Measurements from ENCODE around the gene CEP70. TPM values are rescaled to one million over a fixed set of nuclear protein-coding genes. Genes with fewer than 3 reads are reported as not detected.
"Not testable (repeated sequence)": the region's sequence is repeated elsewhere in the genome, so short reads cannot be mapped to it uniquely, and the experiment has no call there.

Gene CEP70
- polyA plus RNA-seq, 6 donors from 2014 or later, result 2.3 to 4.9 (median 2.8) TPM

- Mint-ChIP-seq H3K36me3 (no peaks in the 10 kb centered on the region), H3K27ac (peak overlapping the region in 1 of 6 donors; percentile 56), H3K4me3 (no peak overlapping the region), H3K9me3 (no peaks in the 10 kb centered on the region), H3K4me1 (peaks cover 0 to 2% (median 0%) of the 10 kb centered on the region in 3 donors), H3K27me3 (peaks cover 7 to 25% (median 21%) of the 10 kb centered on the region in 3 donors)
- ATAC-seq (ENCODE audit: low read depth in 2 of 2) (no peak), DNase-seq (no peak)
Measured at GRCh38 chr3:138457863-138458735, 136.0 kb downstream of the CEP70 start.

- Mint-ChIP-seq H3K27me3 (peaks cover 7 to 25% (median 23%) of the 10 kb centered on the region in 3 donors), H3K4me1 (peaks cover 0 to 2% (median 0%) of the 10 kb centered on the region in 3 donors), H3K4me3 (no peak overlapping the region), H3K9me3 (no peaks in the 10 kb centered on the region), H3K27ac (no peak overlapping the region), H3K36me3 (no peaks in the 10 kb centered on the region)
- DNase-seq (no peak), ATAC-seq (ENCODE audit: low read depth in 2 of 2) (no peak)
Measured at GRCh38 chr3:138456961-138457862, 136.8 kb downstream of the CEP70 start.

DNA sequence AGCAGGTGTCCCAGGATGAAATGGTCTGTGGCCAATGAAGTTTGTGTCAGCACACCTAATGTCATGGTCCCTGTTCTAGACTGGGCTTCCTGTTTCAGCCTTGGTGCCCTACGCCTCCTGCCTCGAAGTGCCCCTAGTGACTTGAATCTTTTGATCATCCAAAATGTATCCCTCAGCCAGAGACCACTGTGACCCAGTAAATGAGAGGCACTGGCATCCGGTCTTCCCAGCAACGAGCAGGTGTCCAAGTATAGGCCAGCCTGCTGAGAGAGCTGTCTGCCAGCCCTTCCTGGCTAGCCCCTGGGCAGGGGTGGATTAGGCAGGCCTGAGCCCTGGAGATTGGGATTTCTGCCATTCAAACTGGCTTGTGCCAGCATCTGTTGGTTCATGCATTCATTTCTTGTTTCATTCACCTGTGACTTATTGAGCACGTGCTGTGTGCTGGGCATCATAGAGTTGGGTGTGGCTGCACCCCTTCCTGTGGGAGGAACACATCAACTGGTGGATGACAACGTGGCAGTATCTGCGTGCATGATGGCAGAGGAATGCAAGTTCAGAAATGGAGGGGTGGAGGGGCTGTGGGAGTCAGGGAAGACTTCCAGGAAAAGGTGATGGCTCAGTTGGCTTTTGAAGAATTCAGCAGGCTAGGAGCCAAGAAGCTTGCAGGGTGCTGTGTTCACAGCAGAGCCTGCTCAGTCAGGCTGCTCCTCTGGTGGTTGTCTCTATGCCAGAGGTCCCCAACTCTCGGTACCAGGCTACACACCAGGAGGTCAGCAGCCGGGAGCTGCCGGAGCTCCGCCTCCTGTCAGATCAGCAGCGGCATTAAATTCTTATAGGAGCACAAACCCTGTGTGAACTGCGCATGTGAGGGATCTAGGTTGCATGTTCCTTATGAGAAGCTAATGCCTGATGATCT is 138.0 kb downstream of the CEP70 start:
- peaks cover 0 to 2% (median 0%) of the 10 kb centered on the region in 3 donors for H3K4me1 Mint-ChIP-seq
- DNase-seq (no peak), ATAC-seq (ENCODE audit: low read depth in 2 of 2) (no peak)
- H3K27me3 Mint-ChIP-seq, result peaks cover 3 to 25% (median 23%) of the 10 kb centered on the region in 3 donors
- H3K27ac Mint-ChIP-seq, result no peak overlapping the region
- no peak overlapping the region for H3K4me3 Mint-ChIP-seq
- H3K9me3 Mint-ChIP-seq, result no peaks in the 10 kb centered on the region
- no peaks in the 10 kb centered on the region for H3K36me3 Mint-ChIP-seq

- H3K27ac Mint-ChIP-seq; H3K9me3 Mint-ChIP-seq; H3K4me1 Mint-ChIP-seq; H3K4me3 Mint-ChIP-seq; DNase-seq; ATAC-seq (ENCODE audit: low read depth in 2 of 2); H3K36me3 Mint-ChIP-seq: not testable (repeated sequence)
- H3K27me3 Mint-ChIP-seq, result peaks cover 6 to 33% (median 29%) of the 10 kb centered on the region in 3 donors
Measured at GRCh38 chr3:138453940-138454339, 140.1 kb downstream of the CEP70 start.

- no peak overlapping the region for H3K4me3 Mint-ChIP-seq
- peaks cover 11 to 30% (median 24%) of the 10 kb centered on the region in 3 donors for H3K27me3 Mint-ChIP-seq
- no peak overlapping the region for H3K27ac Mint-ChIP-seq
- no peaks in the 10 kb centered on the region for H3K36me3 Mint-ChIP-seq
- no peaks in the 10 kb centered on the region for H3K9me3 Mint-ChIP-seq
- DNase-seq, result no peak
- ATAC-seq (ENCODE audit: low read depth in 2 of 2), result no peak
- peaks cover 0 to 2% (median 0%) of the 10 kb centered on the region in 3 donors for H3K4me1 Mint-ChIP-seq
Measured at GRCh38 chr3:138452436-138452835, 141.6 kb downstream of the CEP70 start.

DNA sequence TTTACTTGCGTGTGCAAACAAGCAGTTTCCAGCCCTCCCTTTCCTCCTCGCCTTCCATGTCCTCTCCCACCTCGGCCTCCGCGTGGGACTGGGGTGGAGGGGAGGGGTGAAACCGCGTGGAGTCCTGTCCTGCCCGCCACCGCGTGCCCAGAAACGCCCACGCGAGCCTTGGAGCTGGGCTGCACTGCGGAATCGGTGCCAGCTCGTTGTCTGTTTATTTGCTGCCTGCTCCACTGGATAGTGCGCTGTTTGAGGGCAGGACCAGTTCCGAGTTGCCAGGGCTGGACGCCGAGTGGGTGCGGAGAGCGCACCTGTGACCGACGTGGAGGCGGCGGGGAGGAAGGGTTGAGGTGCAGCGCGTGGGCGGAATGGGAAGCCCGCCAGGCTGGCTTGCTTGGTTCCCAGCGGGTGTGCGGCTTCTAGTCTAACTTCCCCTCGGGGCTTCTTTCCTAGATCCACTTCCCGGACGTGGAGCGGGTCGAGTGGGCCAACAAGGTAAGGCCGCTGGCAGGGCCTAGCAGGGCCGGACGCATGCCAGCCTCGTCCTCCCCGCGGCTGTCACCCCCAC is 142.4 kb downstream of the CEP70 start:
- ATAC-seq (ENCODE audit: low read depth in 2 of 2) (no peak), DNase-seq (no peak)
- Mint-ChIP-seq H3K27ac (no peak overlapping the region), H3K36me3 (no peaks in the 10 kb centered on the region), H3K4me1 (no peaks in the 10 kb centered on the region), H3K9me3 (no peaks in the 10 kb centered on the region), H3K4me3 (no peak overlapping the region), H3K27me3 (peaks cover 11 to 26% (median 24%) of the 10 kb centered on the region in 3 donors)

GRCh38 chr3:138450704-138451424 is 143.2 kb downstream of the CEP70 start:
- Mint-ChIP-seq H3K4me1 (no peaks in the 10 kb centered on the region), H3K4me3 (no peak overlapping the region), H3K27ac (no peak overlapping the region), H3K36me3 (no peaks in the 10 kb centered on the region), H3K27me3 (peaks cover 13 to 25% (median 24%) of the 10 kb centered on the region in 3 donors), H3K9me3 (no peaks in the 10 kb centered on the region)
- DNase-seq, result no peak
- no peak for ATAC-seq (ENCODE audit: low read depth in 2 of 2)

DNA sequence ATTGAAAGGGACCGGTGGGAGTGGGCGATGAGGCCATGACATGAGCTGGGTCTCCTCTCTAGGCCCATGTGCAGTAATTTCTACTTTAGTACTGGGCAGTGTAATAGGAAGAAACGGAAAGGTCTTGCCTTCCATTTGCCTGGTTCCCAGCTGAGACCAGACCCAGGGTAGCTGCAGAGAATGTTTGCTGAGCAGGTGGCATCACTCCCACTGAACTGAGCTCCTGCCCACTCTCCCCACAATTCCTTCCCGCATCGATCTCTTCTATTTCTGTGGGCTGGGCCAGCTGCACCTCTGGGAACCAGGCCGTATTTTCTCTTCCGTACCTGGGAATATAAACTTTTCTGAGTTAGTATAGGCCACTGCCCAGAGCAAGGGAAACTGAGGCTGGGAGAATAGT is 143.9 kb downstream of the CEP70 start:
- Mint-ChIP-seq H3K36me3 (no peaks in the 10 kb centered on the region), H3K9me3 (no peaks in the 10 kb centered on the region), H3K4me3 (no peak overlapping the region), H3K27ac (no peak overlapping the region), H3K4me1 (no peaks in the 10 kb centered on the region), H3K27me3 (peaks cover 16 to 21% (median 18%) of the 10 kb centered on the region in 3 donors)
- no peak for ATAC-seq (ENCODE audit: low read depth in 2 of 2)
- DNase-seq, result no peak

DNA sequence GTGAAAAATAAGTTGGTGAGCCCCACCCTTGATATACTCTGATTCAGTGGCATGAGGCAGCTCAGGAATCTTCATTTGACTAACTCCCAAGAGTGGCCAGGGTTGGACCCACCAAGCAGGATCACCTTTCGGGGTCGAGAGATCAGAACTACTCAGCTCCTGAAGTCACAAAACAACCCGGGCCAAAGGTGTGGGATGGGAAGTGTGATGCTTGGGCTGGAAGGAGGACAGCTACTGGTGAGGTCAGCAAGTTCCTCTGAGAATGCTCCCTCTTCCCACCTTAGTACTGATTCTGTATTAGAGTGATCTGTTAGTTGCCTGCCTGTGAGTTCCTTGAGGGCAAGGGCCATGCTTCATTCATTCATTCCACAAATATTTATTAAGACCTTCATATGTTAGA is 144.6 kb downstream of the CEP70 start:
- H3K4me1 Mint-ChIP-seq, result no peaks in the 10 kb centered on the region
- H3K27me3 Mint-ChIP-seq, result peaks cover 11 to 16% (median 14%) of the 10 kb centered on the region in 3 donors
- H3K4me3 Mint-ChIP-seq, result no peak overlapping the region
- no peaks in the 10 kb centered on the region for H3K36me3 Mint-ChIP-seq
- H3K9me3 Mint-ChIP-seq, result no peaks in the 10 kb centered on the region
- ATAC-seq (ENCODE audit: low read depth in 2 of 2) (no peak), DNase-seq (no peak)
- no peak overlapping the region for H3K27ac Mint-ChIP-seq

GRCh38 chr3:138448631-138449030 is 145.4 kb downstream of the CEP70 start:
- no peaks in the 10 kb centered on the region for H3K36me3 Mint-ChIP-seq
- no peak overlapping the region for H3K4me3 Mint-ChIP-seq
- no peak for ATAC-seq (ENCODE audit: low read depth in 2 of 2)
- H3K4me1 Mint-ChIP-seq, result no peaks in the 10 kb centered on the region
- H3K27me3 Mint-ChIP-seq, result peaks cover 10 to 18% (median 13%) of the 10 kb centered on the region in 3 donors
- no peak for DNase-seq
- no peak overlapping the region for H3K27ac Mint-ChIP-seq
- no peaks in the 10 kb centered on the region for H3K9me3 Mint-ChIP-seq

DNA sequence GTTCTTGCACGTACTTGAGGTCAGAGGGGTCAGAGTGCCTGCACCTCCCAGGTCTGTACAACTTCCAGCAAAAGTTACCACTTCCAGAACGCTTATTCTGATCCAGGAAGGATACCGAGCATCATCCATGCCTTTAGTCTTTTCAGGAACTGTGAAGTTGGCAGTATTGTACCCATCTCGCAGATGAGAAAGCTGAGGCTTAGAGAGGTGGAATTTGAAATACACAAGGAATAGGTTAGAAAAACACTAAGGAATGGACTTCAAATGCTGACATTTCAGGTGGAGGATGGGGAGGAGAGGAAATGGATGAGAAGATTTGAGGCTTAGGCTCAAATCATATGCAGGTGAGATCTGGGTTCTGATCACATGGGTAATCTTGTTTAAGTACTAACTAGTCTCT is 148.4 kb downstream of the CEP70 start:
- Mint-ChIP-seq H3K4me3 (no peak overlapping the region), H3K36me3 (no peaks in the 10 kb centered on the region), H3K9me3 (no peaks in the 10 kb centered on the region), H3K27me3 (peaks cover 14 to 27% (median 26%) of the 10 kb centered on the region in 3 donors), H3K4me1 (no peaks in the 10 kb centered on the region), H3K27ac (no peak overlapping the region)
- ATAC-seq (ENCODE audit: low read depth in 2 of 2), result no peak
- DNase-seq, result no peak

DNA sequence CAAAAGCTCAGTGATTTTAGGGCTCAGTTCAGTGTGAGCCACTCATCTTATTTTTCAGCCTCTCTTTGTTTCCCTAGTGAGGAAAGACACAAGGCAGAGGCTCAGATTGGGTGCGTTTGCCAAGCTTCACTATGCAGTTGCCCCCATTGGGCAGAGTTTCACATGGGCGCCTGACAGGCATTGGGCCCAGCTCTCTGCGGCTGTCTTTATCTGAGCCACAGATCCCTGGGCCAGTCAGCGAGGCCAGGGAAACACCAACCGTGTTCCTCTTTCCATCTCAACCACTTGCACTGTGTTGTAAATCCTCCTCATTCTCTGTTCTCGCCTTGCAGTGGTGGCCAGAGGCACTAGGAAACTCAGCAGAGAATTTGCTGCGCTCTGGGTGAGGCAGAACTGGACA is 148.8 kb downstream of the CEP70 start:
- Mint-ChIP-seq H3K27ac (no peak overlapping the region), H3K9me3 (no peaks in the 10 kb centered on the region), H3K4me1 (no peaks in the 10 kb centered on the region), H3K27me3 (peaks cover 18 to 30% (median 30%) of the 10 kb centered on the region in 3 donors), H3K36me3 (no peaks in the 10 kb centered on the region), H3K4me3 (no peak overlapping the region)
- ATAC-seq (ENCODE audit: low read depth in 2 of 2) (no peak), DNase-seq (no peak)
